ENCODE results near the gene CPB1. TPM values are rescaled to one million over a fixed set of nuclear protein-coding genes. Genes with fewer than 3 reads are reported as not detected.

CPB1 gene
- total RNA-seq, 4 donors from 2014 or later: 0.41 TPM; not detected in 3

- DNase-seq: no peak
- intact Hi-C loops (cut with DNase I; ENCODE audit: low total_unique reads): no loop called here
- H3K4me1 ChIP-seq: no peaks in the 10 kb centered on the region
- no peak overlapping the region for H3K27ac ChIP-seq
- no peaks in the 10 kb centered on the region for H3K36me3 ChIP-seq
- no peaks in the 10 kb centered on the region for H3K27me3 ChIP-seq
- no peak overlapping the region for H3K4me3 ChIP-seq
- no peaks in the 10 kb centered on the region for H3K9me3 ChIP-seq
- in situ Hi-C loops (cut with MboI; ENCODE audit: low pct_ligation_motif_present in 1 of 4, low pct_unique_long_range_greater_than_20kb in 1 of 4, low sequenced_read_pairs in 3 of 4): no loop called here
- TF ChIP-seq POLR2A (IDR thresholded peaks at IDR 0.05): no peak
- TF ChIP-seq, protein P1, sequence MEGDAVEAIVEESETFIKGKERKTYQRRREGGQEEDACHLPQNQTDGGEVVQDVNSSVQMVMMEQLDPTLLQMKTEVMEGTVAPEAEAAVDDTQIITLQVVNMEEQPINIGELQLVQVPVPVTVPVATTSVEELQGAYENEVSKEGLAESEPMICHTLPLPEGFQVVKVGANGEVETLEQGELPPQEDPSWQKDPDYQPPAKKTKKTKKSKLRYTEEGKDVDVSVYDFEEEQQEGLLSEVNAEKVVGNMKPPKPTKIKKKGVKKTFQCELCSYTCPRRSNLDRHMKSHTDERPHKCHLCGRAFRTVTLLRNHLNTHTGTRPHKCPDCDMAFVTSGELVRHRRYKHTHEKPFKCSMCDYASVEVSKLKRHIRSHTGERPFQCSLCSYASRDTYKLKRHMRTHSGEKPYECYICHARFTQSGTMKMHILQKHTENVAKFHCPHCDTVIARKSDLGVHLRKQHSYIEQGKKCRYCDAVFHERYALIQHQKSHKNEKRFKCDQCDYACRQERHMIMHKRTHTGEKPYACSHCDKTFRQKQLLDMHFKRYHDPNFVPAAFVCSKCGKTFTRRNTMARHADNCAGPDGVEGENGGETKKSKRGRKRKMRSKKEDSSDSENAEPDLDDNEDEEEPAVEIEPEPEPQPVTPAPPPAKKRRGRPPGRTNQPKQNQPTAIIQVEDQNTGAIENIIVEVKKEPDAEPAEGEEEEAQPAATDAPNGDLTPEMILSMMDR (IDR thresholded peaks at IDR 0.05): no peak
- TF ChIP-seq POLR2AphosphoS5 (IDR thresholded peaks at IDR 0.05): no peak
- TF ChIP-seq EP300 (IDR thresholded peaks at IDR 0.05; ENCODE audit: low read depth): no peak
These were observed 56.6 kb downstream of the CPB1 start for GRCh38 chr3:148884261-148884660.

GRCh38 chr3:148889828-148890227, 62.2 kb downstream of the CPB1 start:
- no peak for DNase-seq
- intact Hi-C loops (cut with DNase I; ENCODE audit: low total_unique reads): no loop called here
- H3K9me3 ChIP-seq: peaks cover 0 to 4% of the 10 kb centered on the region in 2 donors
- no peak overlapping the region for H3K27ac ChIP-seq
- no peaks in the 10 kb centered on the region for H3K4me1 ChIP-seq
- no peaks in the 10 kb centered on the region for H3K36me3 ChIP-seq
- H3K4me3 ChIP-seq: no peak overlapping the region
- in situ Hi-C loops (cut with MboI; ENCODE audit: low pct_ligation_motif_present in 1 of 4, low pct_unique_long_range_greater_than_20kb in 1 of 4, low sequenced_read_pairs in 3 of 4): no loop called here
- H3K27me3 ChIP-seq: no peaks in the 10 kb centered on the region
- TF ChIP-seq POLR2A (IDR thresholded peaks at IDR 0.05) (no peak), EP300 (IDR thresholded peaks at IDR 0.05; ENCODE audit: low read depth) (no peak), POLR2AphosphoS5 (IDR thresholded peaks at IDR 0.05) (no peak)
- TF ChIP-seq, protein P1 (IDR thresholded peaks at IDR 0.05): no peak
- WGBS, 2 donors (ENCODE audit: low coverage in 1 of 2): 73 to 93% methylated on average over 2 of the region's 2 CpGs

DNA sequence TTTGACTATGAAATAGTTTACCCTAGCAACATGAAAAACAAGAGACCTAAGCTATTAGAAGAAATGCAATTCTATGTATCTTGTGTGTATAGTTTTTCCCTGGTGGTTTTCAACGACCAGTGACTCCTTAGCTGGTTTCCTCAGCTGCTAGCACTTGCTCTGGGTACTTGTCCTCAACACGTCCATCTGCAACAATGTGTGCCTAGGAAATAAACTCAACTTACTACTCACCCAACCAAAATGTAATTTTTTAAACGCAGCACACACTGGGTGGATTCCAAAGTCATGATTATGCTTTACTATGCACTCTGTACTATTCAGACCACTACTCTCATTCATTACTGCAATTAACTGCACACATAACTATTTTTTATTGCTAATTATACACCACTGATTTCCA, 68.5 kb downstream of the CPB1 start:
- WGBS, 2 donors (ENCODE audit: low coverage in 1 of 2): 54 to 60% methylated on average over 3 of the region's 3 CpGs
- in situ Hi-C loops (cut with MboI; ENCODE audit: low pct_ligation_motif_present in 1 of 4, low pct_unique_long_range_greater_than_20kb in 1 of 4, low sequenced_read_pairs in 3 of 4): no loop called here
- intact Hi-C loops (cut with DNase I; ENCODE audit: low total_unique reads): no loop called here

GRCh38 chr3:148901987-148902791, 74.6 kb downstream of the CPB1 start:
- Histone ChIP-seq H3K36me3 (no peaks in the 10 kb centered on the region), H3K4me3 (no peak overlapping the region), H3K27ac (no peak overlapping the region), H3K4me1 (no peaks in the 10 kb centered on the region), H3K9me3 (no peaks in the 10 kb centered on the region), H3K27me3 (no peaks in the 10 kb centered on the region)
- intact Hi-C loops (cut with DNase I; ENCODE audit: low total_unique reads) (no loop called here), in situ Hi-C loops (cut with MboI; ENCODE audit: low pct_ligation_motif_present in 1 of 4, low pct_unique_long_range_greater_than_20kb in 1 of 4, low sequenced_read_pairs in 3 of 4) (no loop called here)
- 43 to 50% methylated on average over 4 of the region's 4 CpGs for WGBS, 2 donors (ENCODE audit: low coverage in 1 of 2)
- DNase-seq: no peak
- TF ChIP-seq, protein P1 (IDR thresholded peaks at IDR 0.05): no peak

More for the DNA sequence above, 68.5 kb downstream of the CPB1 start:
- Histone ChIP-seq H3K4me1 (no peaks in the 10 kb centered on the region), H3K36me3 (no peaks in the 10 kb centered on the region), H3K9me3 (peaks cover 0 to 4% of the 10 kb centered on the region in 2 donors), H3K27ac (no peak overlapping the region), H3K27me3 (no peaks in the 10 kb centered on the region), H3K4me3 (no peak overlapping the region)
- DNase-seq: no peak
- TF ChIP-seq POLR2A (IDR thresholded peaks at IDR 0.05): no peak

DNA sequence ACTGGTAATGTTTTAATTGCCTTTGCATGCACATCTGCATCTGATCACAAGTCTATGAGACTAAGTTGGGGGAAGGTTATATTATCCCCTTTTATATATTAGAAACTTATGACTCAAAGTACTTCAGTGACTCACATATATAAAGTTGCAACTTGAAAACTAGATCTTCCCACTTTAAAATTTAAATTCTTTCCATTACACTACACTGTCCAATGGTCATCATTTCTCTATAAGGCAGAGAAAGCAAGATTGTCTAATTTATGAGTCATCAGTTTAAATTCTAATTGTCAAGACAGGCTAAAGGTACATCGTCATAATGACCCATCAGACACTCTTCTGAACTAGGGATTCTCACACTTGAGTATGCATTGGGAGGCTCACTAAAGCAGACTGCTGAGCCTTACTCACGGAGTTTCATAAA, 75.4 kb downstream of the CPB1 start:
- Histone ChIP-seq H3K4me1 (no peaks in the 10 kb centered on the region), H3K27me3 (no peaks in the 10 kb centered on the region), H3K36me3 (no peaks in the 10 kb centered on the region), H3K4me3 (no peak overlapping the region), H3K9me3 (no peaks in the 10 kb centered on the region), H3K27ac (no peak overlapping the region)
- in situ Hi-C loops (cut with MboI; ENCODE audit: low pct_ligation_motif_present in 1 of 4, low pct_unique_long_range_greater_than_20kb in 1 of 4, low sequenced_read_pairs in 3 of 4): no loop called here
- 66 to 75% methylated on average over 2 of the region's 2 CpGs for WGBS, 2 donors (ENCODE audit: low coverage in 1 of 2)
- TF ChIP-seq POLR2AphosphoS5 (IDR thresholded peaks at IDR 0.05) (no peak), EP300 (IDR thresholded peaks at IDR 0.05; ENCODE audit: low read depth) (no peak), POLR2A (IDR thresholded peaks at IDR 0.05) (no peak)
- TF ChIP-seq, protein P1 (IDR thresholded peaks at IDR 0.05): no peak
- intact Hi-C loops (cut with DNase I; ENCODE audit: low total_unique reads): no loop called here
- DNase-seq: no peak
